Tibial artery (tissue), 4 donors: ENCODE data around the gene ARG1.

Experiments used
- DNase-seq, 2 donors: peaks; one replicate each; pipeline ENCODE4 v3.0.0-alpha.2; 2019
- H3K27ac ChIP-seq, 2 donors: fragments of 200-600 bp; sonication (generic) in 1 of 2; 1 replicate in 1 of 2; 2 replicates in 1 of 2; pipeline ENCODE4 v1.5.1; 2018 to 2019; ENCODE audit warnings: mild to moderate bottlenecking in 1 of 2
- H3K27me3 ChIP-seq, 2 donors: fragments of 200-600 bp; sonication (generic) in 1 of 2; one replicate each; pipeline versions ENCODE4 v1.5.1 to v1.6.0; 2016 to 2019
- H3K36me3 ChIP-seq, 3 donors: fragments of 200-600 bp; sonication (generic) in 2 of 3; one replicate each; pipeline ENCODE4 v1.5.1; 2016 to 2019; ENCODE audit warnings: mild to moderate bottlenecking in 2 of 3
- H3K4me1 ChIP-seq, 4 donors: fragments of 200-600 bp; sonication (generic) in 2 of 4; 1 replicate in 3 of 4; 2 replicates in 1 of 4; pipeline ENCODE4 v1.5.1; 2016 to 2019
- H3K4me3 ChIP-seq, 2 donors: fragments of 200-600 bp; sonication (generic) in 1 of 2; 1 replicate in 1 of 2; 2 replicates in 1 of 2; pipeline ENCODE4 v1.5.1; 2018 to 2019; ENCODE audit warnings: mild to moderate bottlenecking in 2 of 2
- H3K9me3 ChIP-seq, 3 donors: fragments of 200-600 bp; sonication (generic) in 1 of 3; one replicate each; pipeline ENCODE4 v1.5.1; 2016 to 2019
- intact Hi-C: fragments of 100-400 bp; cut with DNase I; formaldehyde crosslinking; loops from one replicate; pipeline ENCODE4 v1.15.0; 2023; ENCODE audit warnings: low total_unique reads
- TF ChIP-seq, protein P1 (sequence below), 2 experiments: fragments of 200-600 bp in 1 of 2; fragments of 450-650 bp in 1 of 2; IDR thresholded peaks; one replicate each; pipeline ENCODE4 v1.5.1; 2017 to 2019; ENCODE audit warnings: antibody characterized with exemption in 2 of 2, mild to moderate bottlenecking in 1 of 2, moderate library complexity in 1 of 2

The ARG1 gene

GRCh38 chr6:131587909-131588308 lies 14.9 kb downstream of the ARG1 start:
- intact Hi-C loops, result no loop called here
- no peaks in the 10 kb centered on the region for H3K4me1 ChIP-seq
- peaks cover 90 to 99% (median 93%) of the 10 kb centered on the region in 3 donors for H3K36me3 ChIP-seq
- no peak overlapping the region for H3K27ac ChIP-seq
- H3K27me3 ChIP-seq, result no peaks in the 10 kb centered on the region
- no peak for DNase-seq
- TF ChIP-seq, protein P1, sequence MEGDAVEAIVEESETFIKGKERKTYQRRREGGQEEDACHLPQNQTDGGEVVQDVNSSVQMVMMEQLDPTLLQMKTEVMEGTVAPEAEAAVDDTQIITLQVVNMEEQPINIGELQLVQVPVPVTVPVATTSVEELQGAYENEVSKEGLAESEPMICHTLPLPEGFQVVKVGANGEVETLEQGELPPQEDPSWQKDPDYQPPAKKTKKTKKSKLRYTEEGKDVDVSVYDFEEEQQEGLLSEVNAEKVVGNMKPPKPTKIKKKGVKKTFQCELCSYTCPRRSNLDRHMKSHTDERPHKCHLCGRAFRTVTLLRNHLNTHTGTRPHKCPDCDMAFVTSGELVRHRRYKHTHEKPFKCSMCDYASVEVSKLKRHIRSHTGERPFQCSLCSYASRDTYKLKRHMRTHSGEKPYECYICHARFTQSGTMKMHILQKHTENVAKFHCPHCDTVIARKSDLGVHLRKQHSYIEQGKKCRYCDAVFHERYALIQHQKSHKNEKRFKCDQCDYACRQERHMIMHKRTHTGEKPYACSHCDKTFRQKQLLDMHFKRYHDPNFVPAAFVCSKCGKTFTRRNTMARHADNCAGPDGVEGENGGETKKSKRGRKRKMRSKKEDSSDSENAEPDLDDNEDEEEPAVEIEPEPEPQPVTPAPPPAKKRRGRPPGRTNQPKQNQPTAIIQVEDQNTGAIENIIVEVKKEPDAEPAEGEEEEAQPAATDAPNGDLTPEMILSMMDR (IDR thresholded peaks at IDR 0.05), result no peak
- no peaks in the 10 kb centered on the region for H3K9me3 ChIP-seq
- H3K4me3 ChIP-seq, result no peak overlapping the region

DNA sequence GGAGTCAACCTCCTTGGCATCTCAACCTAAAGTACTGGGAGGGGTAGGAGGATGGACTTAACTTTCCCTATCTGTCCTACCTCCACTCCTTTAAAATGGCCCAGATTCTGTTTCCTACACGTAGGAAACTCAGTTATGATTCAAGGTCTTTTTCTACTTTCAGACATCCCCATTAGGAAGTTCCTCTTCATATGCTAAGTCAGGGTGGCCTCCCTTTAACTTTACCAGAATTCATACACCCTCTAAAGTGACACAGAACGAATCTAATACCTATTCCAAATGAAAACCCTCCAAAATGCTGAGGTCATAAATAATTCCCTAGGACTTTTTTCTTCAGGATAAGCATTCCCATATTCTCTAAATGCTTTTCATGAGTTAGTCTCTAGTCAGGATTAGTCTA lies 15.6 kb downstream of the ARG1 start:
- Histone ChIP-seq H3K9me3 (no peaks in the 10 kb centered on the region), H3K27ac (no peak overlapping the region), H3K36me3 (peaks cover 92 to 97% (median 93%) of the 10 kb centered on the region in 3 donors), H3K4me3 (no peak overlapping the region), H3K4me1 (no peaks in the 10 kb centered on the region), H3K27me3 (no peaks in the 10 kb centered on the region)
- no peak for DNase-seq
- intact Hi-C loops, result no loop called here
- TF ChIP-seq, protein P1 (IDR thresholded peaks at IDR 0.05), result no peak

GRCh38 chr6:131592935-131593334 lies 19.9 kb downstream of the ARG1 start:
- no peak overlapping the region for H3K27ac ChIP-seq
- DNase-seq, result no peak
- no peak overlapping the region for H3K4me3 ChIP-seq
- peaks cover 81 to 98% (median 94%) of the 10 kb centered on the region in 3 donors for H3K36me3 ChIP-seq
- no peaks in the 10 kb centered on the region for H3K9me3 ChIP-seq
- TF ChIP-seq, protein P1 (IDR thresholded peaks at IDR 0.05), result no peak
- no peaks in the 10 kb centered on the region for H3K4me1 ChIP-seq
- intact Hi-C loops, result no loop called here
- no peaks in the 10 kb centered on the region for H3K27me3 ChIP-seq

DNA sequence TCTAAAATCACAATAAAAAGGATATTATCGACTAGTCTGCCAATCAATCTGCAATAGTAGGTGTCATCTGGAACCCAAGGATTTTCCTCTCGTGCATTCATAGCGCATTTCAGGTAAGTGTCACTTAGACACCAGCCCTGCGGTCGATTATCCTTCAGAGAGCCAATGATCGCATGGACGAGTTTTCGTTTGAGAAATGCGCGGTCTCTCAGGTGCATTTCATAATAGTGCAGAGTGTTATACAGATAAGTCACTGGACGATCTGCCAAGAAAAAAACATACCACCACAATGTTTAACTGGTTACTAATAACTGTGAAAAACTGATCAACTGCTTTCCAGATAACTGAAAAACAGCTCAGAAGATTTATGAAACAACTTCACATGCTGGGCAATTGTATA lies 21.0 kb downstream of the ARG1 start:
- Histone ChIP-seq H3K9me3 (no peaks in the 10 kb centered on the region), H3K27me3 (no peaks in the 10 kb centered on the region), H3K4me1 (no peaks in the 10 kb centered on the region), H3K27ac (no peak overlapping the region), H3K36me3 (peaks cover 79 to 98% (median 94%) of the 10 kb centered on the region in 3 donors), H3K4me3 (no peak overlapping the region)
- intact Hi-C loops, result no loop called here
- TF ChIP-seq, protein P1 (IDR thresholded peaks at IDR 0.05), result no peak
- no peak for DNase-seq

DNA sequence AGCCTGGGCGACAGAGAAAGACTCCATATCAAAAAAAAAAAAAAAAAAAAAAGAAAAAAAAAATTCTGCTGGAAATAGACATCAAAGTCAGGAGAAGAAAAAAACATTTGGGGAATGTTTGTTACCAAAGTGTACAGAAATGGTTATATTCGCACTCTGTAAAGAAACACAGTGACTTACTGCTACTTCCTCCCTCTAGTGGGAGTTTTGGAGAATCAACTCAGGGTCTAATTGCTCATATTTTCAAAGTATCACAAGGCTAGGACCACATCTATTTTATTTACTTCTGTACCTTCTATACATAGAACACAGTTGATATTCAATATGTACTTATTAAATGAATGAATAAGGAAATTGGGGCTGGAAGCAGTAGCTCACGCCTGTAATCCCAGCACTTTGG lies 24.4 kb downstream of the ARG1 start:
- Histone ChIP-seq H3K27ac (no peak overlapping the region), H3K27me3 (no peaks in the 10 kb centered on the region), H3K36me3 (peaks cover 79 to 100% (median 94%) of the 10 kb centered on the region in 3 donors), H3K9me3 (no peaks in the 10 kb centered on the region), H3K4me3 (no peak overlapping the region), H3K4me1 (no peaks in the 10 kb centered on the region)
- intact Hi-C loops, result no loop called here
- TF ChIP-seq, protein P1 (IDR thresholded peaks at IDR 0.05), result no peak
- DNase-seq, result no peak

DNA sequence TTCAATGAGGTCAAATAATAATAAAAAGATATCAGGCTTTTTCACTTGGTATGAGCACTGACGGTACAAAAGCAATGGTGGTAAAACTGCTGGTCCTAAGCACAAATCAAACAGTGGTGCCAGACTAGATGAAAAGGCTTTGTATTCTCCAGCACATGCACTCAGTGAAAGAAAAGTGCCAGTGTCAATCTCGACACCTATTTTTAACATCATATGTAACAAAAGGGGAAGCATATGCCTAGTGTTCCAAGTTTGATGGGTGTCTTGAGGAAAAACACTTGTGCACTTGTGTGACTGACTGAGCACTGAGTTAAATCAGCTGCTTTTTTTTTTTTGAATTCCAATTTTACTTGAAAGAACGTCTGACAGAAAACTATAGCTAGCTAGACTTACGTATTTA lies 27.7 kb downstream of the ARG1 start:
- DNase-seq, result no peak
- Histone ChIP-seq H3K27ac (no peak overlapping the region), H3K36me3 (peaks cover 81 to 100% (median 88%) of the 10 kb centered on the region in 3 donors), H3K9me3 (no peaks in the 10 kb centered on the region), H3K4me1 (no peaks in the 10 kb centered on the region), H3K27me3 (no peaks in the 10 kb centered on the region), H3K4me3 (no peak overlapping the region)
- TF ChIP-seq, protein P1 (IDR thresholded peaks at IDR 0.05), result no peak
- intact Hi-C loops, result no loop called here
